ENCODE measurements around the gene FFAR2.

DNA sequence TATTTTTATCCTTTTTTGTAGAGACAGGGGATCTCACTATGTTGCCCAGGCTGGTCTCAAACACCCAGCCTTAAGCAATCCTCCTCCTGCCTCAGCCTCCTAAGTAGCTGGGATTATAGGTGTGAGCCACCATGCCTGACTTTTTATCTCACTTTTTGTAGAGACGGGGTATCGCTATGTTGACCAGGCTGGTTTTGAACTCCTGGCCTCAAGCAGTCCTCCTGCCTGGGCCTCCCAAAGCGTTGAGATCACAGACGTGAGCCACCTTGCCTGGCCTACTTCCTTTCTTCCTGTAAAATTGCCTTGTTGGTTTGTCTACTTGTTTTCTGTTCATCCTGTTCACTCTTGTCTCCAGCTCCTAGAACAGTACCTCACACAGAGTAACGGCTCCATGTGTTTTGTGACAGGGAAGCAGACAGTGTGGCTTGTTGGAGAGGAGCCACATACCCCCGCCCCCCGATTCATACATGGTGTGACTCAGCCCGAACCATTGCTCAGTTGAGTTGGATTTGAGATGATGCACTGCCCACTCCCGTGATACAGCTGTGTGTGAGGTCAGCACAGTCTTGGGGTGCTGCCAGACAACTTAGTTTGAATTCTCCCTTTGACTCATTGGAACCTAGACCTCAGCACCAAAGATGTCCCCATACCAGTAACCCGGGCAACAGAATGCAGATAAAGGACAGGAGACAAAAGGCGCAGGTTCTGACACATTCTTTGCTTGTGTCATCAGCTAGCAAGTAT lies 43.0 kb upstream of the FFAR2 start:
- TF ChIP-seq, protein P1, sequence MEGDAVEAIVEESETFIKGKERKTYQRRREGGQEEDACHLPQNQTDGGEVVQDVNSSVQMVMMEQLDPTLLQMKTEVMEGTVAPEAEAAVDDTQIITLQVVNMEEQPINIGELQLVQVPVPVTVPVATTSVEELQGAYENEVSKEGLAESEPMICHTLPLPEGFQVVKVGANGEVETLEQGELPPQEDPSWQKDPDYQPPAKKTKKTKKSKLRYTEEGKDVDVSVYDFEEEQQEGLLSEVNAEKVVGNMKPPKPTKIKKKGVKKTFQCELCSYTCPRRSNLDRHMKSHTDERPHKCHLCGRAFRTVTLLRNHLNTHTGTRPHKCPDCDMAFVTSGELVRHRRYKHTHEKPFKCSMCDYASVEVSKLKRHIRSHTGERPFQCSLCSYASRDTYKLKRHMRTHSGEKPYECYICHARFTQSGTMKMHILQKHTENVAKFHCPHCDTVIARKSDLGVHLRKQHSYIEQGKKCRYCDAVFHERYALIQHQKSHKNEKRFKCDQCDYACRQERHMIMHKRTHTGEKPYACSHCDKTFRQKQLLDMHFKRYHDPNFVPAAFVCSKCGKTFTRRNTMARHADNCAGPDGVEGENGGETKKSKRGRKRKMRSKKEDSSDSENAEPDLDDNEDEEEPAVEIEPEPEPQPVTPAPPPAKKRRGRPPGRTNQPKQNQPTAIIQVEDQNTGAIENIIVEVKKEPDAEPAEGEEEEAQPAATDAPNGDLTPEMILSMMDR (IDR thresholded peaks at IDR 0.05; ENCODE audit: low read depth, low read length, poor library complexity, severe bottlenecking), result no peak
- TF ChIP-seq EZH2phosphoT487 (IDR thresholded peaks at IDR 0.05; ENCODE audit: borderline replicate concordance, low read length), result no peak

Data from DOHH2 (cell line).